ENCODE data around the gene PRKG1.

GRCh38 chr10:51547941-51548340 lies 473.7 kb downstream of the PRKG1 start:
- TF ChIP-seq IRF2 (CRISPR knock-in tag; IDR thresholded peaks at IDR 0.05; ENCODE audit: borderline replicate concordance, low read depth) (no peak), CREB1 (CRISPR knock-in tag; IDR thresholded peaks at IDR 0.05) (no peak), ATF2 (CRISPR knock-in tag; IDR thresholded peaks at IDR 0.05; ENCODE audit: borderline replicate concordance, low read depth) (no peak), CTCF (IDR thresholded peaks at IDR 0.05) (no peak), CREM (CRISPR knock-in tag; IDR thresholded peaks at IDR 0.05) (no peak), IRF1 (CRISPR knock-in tag; IDR thresholded peaks at IDR 0.05) (no peak), NR2C2 (CRISPR knock-in tag; IDR thresholded peaks at IDR 0.05) (no peak), USF1 (CRISPR knock-in tag; IDR thresholded peaks at IDR 0.05) (no peak), MAX (CRISPR knock-in tag; IDR thresholded peaks at IDR 0.05) (no peak)

Measured in WTC11 (cell line).